Muscle layer of duodenum (tissue), 2 donors: ENCODE data around the gene ARMCX5.

Experiments used
- H3K27ac ChIP-seq: one replicate; pipeline ENCODE4 v1.7.0; 2013; ENCODE audit warnings: mild to moderate bottlenecking, low read length
- H3K27me3 ChIP-seq: one replicate; pipeline ENCODE4 v1.7.0; 2013; ENCODE audit warnings: low read depth, mild to moderate bottlenecking, control low read depth, low read length
- H3K36me3 ChIP-seq, 2 donors: one replicate each; pipeline ENCODE4 v1.7.0; 2013; ENCODE audit warnings: low read length in 2 of 2, control low read depth in 1 of 2, mild to moderate bottlenecking in 1 of 2; ENCODE audit not compliant: insufficient read depth in 2 of 2, control insufficient read depth in 1 of 2
- H3K4me1 ChIP-seq, 2 donors: one replicate each; pipeline ENCODE4 v1.7.0; 2013; ENCODE audit warnings: low read length in 2 of 2, mild to moderate bottlenecking in 2 of 2, control low read depth in 1 of 2, moderate library complexity in 1 of 2; ENCODE audit not compliant: insufficient read depth in 2 of 2, control insufficient read depth in 1 of 2
- H3K4me3 ChIP-seq, 2 donors: one replicate each; pipeline ENCODE4 v1.7.0; 2013; ENCODE audit warnings: low read length in 2 of 2, low read depth in 1 of 2, mild to moderate bottlenecking in 1 of 2
- H3K9me3 ChIP-seq, 2 donors: one replicate each; pipeline ENCODE4 v1.7.0; 2013; ENCODE audit warnings: low read length in 2 of 2, control low read depth in 1 of 2, mild to moderate bottlenecking in 1 of 2; ENCODE audit not compliant: control insufficient read depth in 1 of 2
- donor health status: healthy.

The ARMCX5 gene

DNA sequence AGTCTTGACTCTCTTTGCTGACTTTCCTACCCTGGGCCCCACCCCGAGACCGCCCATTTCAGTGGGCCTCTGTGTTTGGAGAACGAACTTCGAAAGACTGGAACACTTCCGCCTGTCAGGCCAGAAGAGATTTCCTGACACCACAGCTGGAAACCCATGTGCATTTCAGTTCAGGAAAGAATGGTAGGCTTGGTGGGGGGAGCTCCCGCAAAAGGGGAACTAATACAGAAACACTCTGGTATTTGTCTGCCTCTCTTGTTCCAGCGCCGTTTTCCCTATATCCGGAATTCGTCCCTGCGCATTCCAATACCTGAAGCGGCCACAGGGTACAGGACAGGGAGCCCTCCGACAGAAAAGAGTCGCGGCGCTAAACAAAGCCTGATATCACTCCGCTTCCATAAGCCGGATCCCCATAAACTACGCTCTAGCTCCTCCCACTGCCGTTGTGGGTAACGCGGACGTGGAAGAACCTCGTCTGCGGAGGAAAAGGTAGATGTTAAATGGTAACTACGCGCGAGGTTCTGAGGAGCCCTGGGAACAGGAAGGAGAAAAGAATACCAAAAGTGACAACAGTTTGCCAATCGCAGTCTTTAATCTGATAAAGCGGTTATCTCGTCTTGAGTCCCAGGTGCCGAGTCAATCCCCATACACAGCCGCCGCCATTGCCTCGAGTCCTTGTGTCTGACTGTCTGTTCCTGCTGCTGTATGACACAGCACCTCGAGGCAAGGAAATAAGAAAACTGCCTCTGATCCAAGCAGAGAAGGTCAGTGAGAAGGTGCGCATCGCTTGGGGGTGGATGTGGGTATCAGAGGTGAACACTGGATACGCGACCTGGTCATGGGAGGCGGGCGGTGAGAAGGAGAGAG, at the start of gene ARMCX5:
TSS of gene ARMCX5 (plus strand) at position 432 of the 867 bp plus-strand sequence. CDS start 2,627 bp downstream, outside the sequence.
- peak within 1 kb of the TSS; percentile 73 to 77 for H3K4me3 ChIP-seq
- no peaks in the 10 kb centered on the region for H3K27me3 ChIP-seq
- peaks cover 4 to 6% of the 10 kb centered on the region in 2 donors for H3K36me3 ChIP-seq
- no peaks in the 10 kb centered on the region for H3K9me3 ChIP-seq
- peak within 1 kb of the TSS; percentile 68 for H3K27ac ChIP-seq
- peaks cover 0 to 3% of the 10 kb centered on the region in 2 donors for H3K4me1 ChIP-seq

DNA sequence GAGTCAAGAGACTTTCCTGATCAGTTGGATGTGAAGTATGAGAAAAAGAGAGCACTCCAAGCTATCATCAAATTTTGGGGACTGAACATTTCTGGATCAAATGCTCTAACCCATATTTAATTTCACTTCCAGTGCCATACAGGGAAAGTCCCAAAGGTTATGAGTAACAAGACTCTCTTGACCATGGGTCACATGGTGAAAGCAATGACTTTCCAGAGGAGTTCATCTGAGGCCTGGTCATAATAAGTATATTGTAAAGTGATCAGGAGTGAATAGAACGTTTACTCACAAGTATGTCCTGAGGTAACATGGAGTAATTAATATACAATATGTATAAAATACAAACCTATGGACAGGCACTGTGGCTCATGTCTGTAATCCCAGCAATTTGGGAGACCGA, 40.7 kb upstream of the ARMCX5 start:
- Histone ChIP-seq H3K36me3 (no peaks in the 10 kb centered on the region), H3K4me3 (no peak overlapping the region), H3K27me3 (no peaks in the 10 kb centered on the region)

DNA sequence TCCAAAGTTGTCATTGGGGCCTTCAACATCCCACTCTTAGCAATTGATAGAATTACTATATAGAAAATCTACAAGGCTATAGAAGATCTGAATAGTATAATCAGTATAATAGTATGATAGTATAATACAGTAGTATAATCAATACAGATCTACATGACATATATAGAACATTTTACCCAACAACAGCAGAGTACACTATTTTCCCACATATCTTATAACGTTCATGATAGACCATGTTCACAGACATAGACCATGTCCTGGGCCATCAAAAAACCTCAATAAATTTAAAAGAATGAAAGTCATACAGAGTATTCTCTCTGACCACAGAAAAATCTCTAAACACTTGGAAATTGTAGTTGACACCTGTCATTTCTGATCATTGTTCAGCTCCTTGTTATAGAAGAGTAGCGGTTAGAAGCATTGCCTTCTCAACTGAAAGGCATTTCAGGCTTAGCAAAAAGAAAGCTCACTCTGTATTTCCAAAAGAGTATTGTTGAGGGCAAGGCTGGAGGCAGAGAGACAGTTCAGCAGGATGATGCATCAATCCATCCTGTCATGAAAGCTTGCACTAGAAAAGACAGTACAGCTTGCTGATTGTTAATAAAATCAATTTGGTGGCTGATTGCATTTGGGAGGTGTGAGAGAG, 38.8 kb upstream of the ARMCX5 start:
- Histone ChIP-seq H3K27me3 (no peaks in the 10 kb centered on the region), H3K36me3 (no peaks in the 10 kb centered on the region), H3K4me1 (no peaks in the 10 kb centered on the region), H3K9me3 (no peaks in the 10 kb centered on the region), H3K27ac (no peak overlapping the region), H3K4me3 (no peak overlapping the region)

More for the DNA sequence above, 40.7 kb upstream of the ARMCX5 start:
- Histone ChIP-seq H3K9me3 (no peaks in the 10 kb centered on the region), H3K4me1 (no peaks in the 10 kb centered on the region), H3K27ac (no peak overlapping the region)

DNA sequence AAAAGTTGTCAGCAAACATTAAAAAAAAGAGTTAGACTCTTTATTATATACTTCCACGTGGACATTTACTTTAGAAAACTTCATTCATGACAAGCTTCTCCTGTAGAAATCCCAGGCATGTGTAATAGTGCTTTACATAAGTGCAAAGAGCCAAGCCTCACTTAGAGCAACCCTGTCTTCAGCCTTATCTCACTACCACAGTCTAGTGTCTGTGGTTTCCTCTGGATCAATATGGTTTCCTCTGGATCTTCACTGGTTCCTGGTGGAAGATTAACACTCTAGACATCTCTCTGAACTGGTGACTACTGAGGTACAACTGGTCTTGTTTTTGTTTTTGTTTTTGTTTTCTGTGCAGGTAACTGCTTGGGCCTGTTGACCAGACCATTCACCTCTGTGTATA, 18.4 kb upstream of the ARMCX5 start:
- Histone ChIP-seq H3K4me3 (no peak overlapping the region), H3K27ac (no peak overlapping the region), H3K27me3 (no peaks in the 10 kb centered on the region), H3K4me1 (no peaks in the 10 kb centered on the region), H3K9me3 (no peaks in the 10 kb centered on the region), H3K36me3 (no peaks in the 10 kb centered on the region)

DNA sequence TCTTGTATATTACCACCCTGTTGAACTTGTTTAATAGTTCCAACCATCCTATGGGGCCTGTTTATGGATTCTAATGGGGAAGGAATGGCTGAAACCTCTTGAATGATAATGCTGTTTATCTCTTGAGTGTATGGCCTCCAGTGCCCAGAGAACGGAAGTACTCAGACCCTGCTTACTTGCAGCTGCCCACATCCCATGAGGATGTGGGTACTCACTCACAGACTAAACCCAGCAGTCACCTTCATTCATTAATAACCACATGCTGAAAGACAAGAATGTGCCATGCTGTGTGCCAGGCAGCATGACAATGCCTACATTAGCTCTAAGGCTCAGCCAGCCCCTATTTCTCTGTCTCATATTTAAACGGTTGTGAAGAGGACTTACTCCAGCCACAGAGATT, 5.9 kb upstream of the ARMCX5 start:
- no peak overlapping the region for H3K27ac ChIP-seq
- H3K9me3 ChIP-seq = no peaks in the 10 kb centered on the region
- no peaks in the 10 kb centered on the region for H3K36me3 ChIP-seq
- no peaks in the 10 kb centered on the region for H3K27me3 ChIP-seq
- H3K4me1 ChIP-seq = no peaks in the 10 kb centered on the region
- H3K4me3 ChIP-seq = no peak overlapping the region

DNA sequence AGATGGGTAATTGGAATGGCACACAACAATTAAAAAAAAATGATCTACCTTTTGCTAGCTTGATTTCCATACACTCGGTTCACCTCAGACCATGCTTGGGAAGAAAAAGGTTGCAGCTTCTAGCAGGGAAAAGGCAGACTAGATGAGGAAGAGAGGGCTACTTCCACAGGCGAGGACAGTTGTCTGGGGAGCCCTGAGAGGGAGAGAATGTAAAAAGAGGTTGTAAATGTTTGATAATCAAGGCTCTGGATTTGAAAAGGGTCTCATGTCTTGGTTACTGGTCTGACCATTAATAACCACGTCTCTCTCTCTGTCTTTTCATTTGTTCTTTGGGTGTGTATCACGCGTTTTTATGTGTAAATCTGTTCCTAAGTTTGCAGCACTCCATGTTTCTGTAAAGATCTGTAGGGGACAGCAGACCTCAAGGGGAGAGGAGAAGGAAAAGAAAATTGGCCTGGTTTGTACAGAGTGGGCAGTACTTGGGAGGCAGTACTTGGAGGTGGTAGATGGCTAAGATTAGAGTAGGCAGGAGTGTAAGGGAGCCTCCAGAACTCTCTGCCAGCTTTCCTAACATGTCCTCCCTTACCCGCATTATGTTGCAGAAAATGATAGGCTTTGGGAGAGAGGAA, 750 bp downstream of the ARMCX5 start:
- H3K9me3 ChIP-seq = no peaks in the 10 kb centered on the region
- H3K36me3 ChIP-seq = peaks cover 4 to 6% of the 10 kb centered on the region in 2 donors
- peak overlapping the region; percentile 68 for H3K27ac ChIP-seq
- H3K27me3 ChIP-seq = no peaks in the 10 kb centered on the region
- H3K4me1 ChIP-seq = peaks cover 0 to 3% of the 10 kb centered on the region in 2 donors
- peak overlapping the region; percentile 73 to 77 for H3K4me3 ChIP-seq

DNA sequence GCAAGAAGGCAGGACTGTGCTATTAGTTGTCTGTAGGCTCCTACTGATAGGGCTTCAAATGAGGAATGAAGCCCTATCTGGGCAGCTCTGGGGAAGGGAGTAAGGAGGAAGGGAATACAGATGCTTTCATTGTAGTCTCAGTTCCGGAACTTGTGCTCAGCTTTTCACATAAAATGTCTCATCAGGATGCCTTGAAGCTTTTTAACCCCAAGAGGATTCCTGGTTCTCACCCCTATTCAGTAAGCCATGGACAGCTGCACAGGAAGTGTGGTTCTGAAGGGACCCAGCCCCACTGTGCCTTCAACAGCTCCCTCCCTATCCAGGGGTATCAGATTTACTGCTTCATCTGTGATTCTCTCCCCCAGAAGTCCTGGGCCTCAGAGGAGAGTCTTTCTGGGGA, 5.0 kb downstream of the ARMCX5 start:
- Histone ChIP-seq H3K27ac (no peak overlapping the region), H3K9me3 (no peaks in the 10 kb centered on the region), H3K4me3 (no peak overlapping the region), H3K36me3 (peaks cover 4 to 6% of the 10 kb centered on the region in 2 donors), H3K27me3 (no peaks in the 10 kb centered on the region), H3K4me1 (peaks cover 0 to 3% of the 10 kb centered on the region in 2 donors)

DNA sequence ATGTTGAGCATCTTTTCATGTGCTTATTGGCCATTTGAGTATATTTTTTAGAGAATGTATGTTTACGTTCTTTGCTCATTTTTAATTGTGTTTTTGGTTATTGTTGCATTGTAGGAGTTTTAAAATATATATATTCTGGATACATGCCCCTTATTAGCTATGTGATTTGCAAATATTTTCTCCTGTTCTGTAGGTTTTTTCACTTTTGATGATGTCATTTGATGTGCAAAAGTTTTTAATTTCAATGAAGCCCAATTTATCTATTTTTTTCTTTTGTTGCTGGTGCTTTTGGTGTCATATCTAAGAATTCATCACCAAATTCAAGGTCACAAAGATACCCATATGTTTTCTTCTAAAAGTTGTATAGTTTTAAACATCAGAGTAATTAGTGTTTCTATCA, 6.8 kb downstream of the ARMCX5 start:
- no peaks in the 10 kb centered on the region for H3K9me3 ChIP-seq
- H3K36me3 ChIP-seq = peaks cover 4 to 5% of the 10 kb centered on the region in 2 donors
- H3K4me1 ChIP-seq = no peaks in the 10 kb centered on the region
- no peaks in the 10 kb centered on the region for H3K27me3 ChIP-seq
- H3K27ac ChIP-seq = no peak overlapping the region
- H3K4me3 ChIP-seq = no peak overlapping the region

DNA sequence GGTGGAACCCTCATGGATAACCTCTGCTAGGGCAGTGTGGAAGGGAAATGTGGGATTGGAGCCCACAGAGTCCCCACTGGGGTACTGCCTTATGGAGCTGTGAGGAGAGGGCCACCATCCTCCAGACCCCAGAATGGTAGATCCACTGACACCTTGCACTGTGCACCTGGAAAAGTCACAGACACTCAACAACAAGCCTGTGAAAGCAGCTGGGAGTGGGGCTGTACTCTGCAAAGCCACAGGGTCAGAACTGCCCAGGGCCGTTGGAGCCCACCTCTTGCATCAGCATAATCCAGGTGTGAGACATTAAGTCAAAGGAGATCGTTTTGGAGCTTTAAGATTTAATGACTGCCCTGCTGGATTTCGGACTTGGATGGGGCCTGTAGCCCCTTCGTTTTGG, 11.6 kb downstream of the ARMCX5 start:
- Histone ChIP-seq H3K4me1 (no peaks in the 10 kb centered on the region), H3K4me3 (no peak overlapping the region), H3K27ac (no peak overlapping the region), H3K9me3 (no peaks in the 10 kb centered on the region), H3K27me3 (no peaks in the 10 kb centered on the region), H3K36me3 (no peaks in the 10 kb centered on the region)

DNA sequence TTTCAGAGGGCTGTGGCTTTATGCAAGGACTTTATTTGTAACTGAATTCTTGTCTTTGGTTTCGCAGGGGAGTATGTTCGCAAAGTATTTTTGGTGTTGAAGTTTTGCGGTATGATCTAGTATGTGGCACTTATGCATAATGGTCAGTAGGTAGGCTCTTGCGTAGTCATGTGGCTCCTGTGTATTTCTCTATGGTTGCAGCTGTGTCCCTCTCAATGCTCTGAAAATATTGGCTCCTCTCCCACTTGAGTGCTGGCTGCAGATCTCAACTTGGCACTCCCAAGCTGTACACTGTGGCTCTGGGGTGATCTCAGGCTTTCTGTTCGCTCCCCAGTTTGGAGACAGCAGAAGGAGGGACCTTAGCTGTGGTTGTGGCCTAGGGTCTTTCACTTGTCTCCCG, 24.8 kb downstream of the ARMCX5 start:
- H3K27ac ChIP-seq = no peak overlapping the region
- no peaks in the 10 kb centered on the region for H3K36me3 ChIP-seq
- H3K9me3 ChIP-seq = peaks cover 0 to 10% of the 10 kb centered on the region in 2 donors
- H3K4me1 ChIP-seq = no peaks in the 10 kb centered on the region
- H3K4me3 ChIP-seq = no peak overlapping the region
- H3K27me3 ChIP-seq = no peaks in the 10 kb centered on the region

DNA sequence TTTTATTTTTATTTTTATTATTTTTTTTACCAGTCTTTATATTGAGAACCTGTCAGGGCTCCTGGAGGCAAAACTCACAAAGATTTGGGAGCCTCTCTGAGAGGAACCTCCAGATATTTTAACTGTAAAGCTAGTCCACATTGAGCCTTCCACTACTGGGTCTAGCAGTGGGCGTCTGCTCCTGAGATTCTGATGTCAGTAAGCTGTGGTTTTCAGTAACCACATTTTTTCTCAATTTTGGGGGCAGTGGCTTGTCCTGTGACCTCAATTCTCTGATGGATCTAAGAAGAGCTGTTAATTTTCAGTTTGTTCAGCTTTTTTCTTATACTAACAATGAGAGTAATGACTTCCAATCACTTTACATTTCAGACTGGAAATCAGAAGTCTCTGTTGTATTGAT, 28.3 kb downstream of the ARMCX5 start:
- Histone ChIP-seq H3K4me3 (no peak overlapping the region), H3K4me1 (no peaks in the 10 kb centered on the region), H3K36me3 (no peaks in the 10 kb centered on the region), H3K27ac (no peak overlapping the region), H3K9me3 (no peaks in the 10 kb centered on the region), H3K27me3 (no peaks in the 10 kb centered on the region)
